HG02763 (cell line): ENCODE measurements around the gene ING5.
A peak's percentile ranks its signal among the peaks of the same experiment; 100 is the strongest.

Experiments
- ATAC-seq: cut with Tn5 transposase; IDR thresholded peaks from one replicate; pipeline ENCODE4 v1.9.1; 2021; ENCODE audit warnings: mild to moderate bottlenecking, moderate library complexity; ENCODE audit not compliant: unreplicated experiment

Gene ING5

DNA sequence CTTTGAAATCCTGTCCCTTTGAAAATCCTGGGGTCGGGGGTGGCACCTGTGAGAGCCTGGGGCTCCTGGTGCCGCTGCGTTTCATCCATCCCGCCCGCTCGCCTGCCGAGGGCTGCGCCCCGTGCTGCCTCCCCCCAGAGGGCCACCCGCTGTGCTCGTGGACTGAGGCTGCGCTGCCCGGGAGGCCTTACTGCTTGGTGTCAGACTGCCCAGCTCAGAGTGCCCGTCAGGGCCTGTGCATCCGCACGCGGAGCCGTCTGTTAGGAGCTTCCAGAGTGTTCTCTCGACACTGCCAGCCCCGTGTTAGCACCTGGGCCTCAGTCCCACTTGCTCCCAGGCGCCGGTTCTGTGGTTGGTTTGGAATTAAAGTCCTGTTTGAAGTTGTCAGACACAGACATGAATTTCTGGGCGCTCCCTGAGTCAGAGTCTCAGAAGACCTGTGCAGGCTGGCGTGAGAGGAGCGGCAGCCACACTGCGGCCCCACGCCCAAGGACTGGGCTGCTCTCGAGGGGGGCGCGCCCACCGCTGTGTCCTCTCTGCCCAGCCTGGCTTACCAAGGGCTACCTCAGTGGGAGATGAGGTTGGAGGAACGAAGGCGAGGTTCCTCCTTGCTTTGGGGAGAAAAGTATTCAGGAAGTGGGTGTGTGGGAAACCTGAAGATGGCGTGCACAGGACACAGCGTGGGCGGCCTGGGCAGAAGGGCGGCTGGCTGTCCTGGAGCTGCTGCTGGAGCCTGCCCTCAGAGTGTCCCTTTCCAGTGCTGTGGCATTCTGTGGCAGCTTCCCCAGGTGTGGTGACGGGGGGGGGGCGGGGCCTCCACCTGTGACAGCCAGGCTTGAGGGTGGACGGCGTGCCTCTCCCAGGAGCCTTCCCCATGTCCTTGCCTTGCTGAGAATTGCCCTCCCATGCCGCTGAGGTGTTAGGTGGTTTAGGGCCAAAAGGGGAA is 29.3 kb upstream of the ING5 start:
- ATAC-seq, result no peak

DNA sequence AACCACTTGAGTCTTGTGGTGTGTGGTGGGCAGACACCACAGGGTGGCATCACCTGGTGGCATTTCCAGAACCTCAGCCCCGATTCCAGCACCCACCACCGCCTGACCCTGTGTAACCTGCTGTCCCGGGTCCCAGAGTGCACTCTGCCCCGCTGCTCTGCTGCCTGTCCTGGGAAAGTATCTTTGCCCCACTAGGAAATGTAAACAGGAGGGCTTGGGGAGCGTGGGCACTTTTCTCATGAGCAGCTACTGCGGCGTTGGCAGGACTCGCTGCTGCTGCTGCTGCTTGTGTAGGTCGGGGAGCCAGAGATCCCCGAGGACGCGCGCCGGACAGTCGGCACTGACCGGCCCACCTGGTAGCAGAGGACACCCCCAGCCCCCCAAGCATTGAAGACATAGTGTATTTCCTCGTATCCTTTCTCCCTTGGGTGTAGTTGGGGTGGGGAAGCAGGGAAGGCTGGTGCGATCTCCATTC is 28.6 kb upstream of the ING5 start:
- ATAC-seq, result no peak

DNA sequence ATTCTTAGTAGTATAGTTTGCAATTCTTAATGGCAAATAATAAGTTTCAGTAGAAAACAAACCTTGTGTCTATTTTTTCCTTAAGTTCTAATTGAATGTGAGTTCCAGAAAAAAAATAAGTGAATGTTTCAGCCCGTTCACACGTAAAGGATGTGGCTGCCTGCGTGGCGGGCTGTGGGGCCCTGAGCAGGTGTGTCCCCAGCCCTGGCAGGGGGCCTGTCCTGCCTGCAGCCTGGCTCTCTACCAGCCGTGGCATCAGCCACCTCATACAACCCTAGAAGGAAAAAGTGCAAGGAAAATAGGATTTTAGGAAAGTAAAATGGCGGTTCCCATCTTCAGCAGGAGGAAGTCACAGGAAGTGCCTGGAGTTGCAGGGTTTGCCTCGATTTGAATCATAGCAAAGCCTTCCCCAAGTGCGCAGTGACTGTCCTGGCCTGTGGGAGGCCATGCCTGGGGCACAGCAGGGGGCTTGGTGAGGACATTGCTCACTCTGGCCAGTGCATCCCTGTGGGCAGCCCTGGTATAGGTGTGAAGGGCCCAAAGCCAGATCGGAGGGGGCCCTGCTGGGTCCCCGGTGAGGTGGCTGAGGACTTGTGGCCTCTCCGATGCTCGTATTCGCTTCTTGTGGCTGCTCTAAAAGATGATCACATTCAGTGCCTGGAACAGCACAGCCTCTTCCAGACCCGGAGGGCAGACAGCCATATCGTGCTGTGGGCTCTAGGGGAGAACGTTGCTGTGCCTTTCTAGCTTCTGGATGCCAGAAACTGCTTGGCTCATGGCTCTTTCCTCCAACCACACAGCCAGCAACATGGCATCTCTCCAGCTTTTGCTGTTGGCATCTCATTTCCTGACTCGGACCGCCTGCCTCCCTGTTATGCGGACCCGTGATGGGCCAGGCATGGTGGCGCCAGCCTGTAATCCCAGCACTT is 27.8 kb upstream of the ING5 start:
- ATAC-seq, result no peak

DNA sequence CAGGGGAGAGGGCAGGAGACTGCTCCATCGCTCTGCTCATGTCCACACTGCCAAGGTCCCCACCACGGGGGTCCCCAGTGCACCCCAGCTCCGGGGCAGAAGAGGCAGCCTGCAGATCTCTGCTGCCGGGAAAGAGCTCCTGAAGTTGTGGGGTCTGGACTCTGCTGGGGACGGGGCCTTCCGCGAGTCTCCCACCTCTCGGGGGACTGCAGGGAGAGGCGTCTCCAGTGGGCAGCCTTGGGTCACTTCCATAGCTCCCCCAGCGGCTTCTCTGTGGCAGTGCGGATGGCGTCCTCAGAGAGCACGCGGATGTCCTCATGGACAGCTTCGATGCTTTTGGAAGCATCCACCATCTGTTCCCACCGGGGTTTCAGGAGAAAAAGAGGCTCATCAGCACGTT is 26.0 kb upstream of the ING5 start:
- ATAC-seq, result no peak

DNA sequence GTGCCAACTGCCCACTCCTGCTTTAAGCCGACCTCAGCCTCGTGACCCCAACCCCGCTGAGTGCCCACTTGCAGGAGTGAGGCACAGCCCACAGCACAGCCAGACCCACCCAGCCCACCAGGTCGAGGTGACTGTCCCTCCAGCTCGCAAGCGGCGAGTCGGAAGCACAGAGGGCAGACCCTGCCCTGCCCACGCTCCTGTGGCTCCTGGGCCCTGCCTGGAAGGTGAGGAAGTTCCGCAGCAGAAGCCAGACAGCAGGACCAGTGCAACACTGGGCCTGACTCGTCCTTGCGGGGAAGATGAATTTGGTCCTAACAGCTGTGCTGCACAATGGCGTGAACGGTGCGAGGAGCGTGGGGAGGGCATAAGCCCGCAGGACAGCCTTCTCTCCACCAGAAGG is 25.2 kb upstream of the ING5 start:
- ATAC-seq, result no peak

DNA sequence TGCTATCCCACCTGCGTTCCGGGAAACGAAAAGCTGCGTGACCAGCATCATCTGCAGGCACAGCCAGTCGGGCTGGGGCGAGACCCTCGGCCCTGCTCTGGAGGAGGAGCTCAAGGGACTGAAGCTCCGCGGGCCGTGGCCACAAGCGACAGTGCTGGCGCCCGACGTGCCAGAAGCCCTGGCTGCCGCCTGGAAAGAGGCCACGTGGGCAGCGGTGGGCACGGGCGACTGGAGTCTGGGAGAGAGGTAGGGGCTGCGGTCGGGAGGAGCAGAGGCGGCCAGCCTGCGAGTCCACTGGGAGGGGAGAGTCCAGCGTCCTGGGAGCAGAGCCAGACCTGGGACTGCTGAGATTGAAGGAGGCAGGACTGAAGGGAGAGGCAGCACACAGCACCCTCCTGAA is 24.4 kb upstream of the ING5 start:
- no peak for ATAC-seq

DNA sequence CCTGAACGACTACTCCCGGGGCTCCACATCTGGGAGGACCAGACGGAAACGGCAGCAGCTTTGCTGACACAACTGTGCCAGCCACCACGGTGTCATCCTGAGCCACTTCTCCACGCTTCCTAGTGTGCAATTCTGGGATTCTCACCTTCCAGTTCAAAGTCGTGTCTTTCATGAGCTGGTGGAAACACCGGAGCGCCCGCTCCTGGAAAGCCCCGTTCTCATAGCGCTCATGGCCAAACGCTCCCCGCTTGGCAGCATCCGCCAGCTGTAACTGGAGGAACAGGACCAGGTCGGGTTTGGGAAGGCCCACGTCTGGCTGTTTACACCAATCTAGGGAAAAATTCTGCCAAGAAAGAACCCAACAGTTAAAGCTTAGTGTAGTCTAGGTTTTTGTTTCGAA is 23.5 kb upstream of the ING5 start:
- ATAC-seq, result no peak

DNA sequence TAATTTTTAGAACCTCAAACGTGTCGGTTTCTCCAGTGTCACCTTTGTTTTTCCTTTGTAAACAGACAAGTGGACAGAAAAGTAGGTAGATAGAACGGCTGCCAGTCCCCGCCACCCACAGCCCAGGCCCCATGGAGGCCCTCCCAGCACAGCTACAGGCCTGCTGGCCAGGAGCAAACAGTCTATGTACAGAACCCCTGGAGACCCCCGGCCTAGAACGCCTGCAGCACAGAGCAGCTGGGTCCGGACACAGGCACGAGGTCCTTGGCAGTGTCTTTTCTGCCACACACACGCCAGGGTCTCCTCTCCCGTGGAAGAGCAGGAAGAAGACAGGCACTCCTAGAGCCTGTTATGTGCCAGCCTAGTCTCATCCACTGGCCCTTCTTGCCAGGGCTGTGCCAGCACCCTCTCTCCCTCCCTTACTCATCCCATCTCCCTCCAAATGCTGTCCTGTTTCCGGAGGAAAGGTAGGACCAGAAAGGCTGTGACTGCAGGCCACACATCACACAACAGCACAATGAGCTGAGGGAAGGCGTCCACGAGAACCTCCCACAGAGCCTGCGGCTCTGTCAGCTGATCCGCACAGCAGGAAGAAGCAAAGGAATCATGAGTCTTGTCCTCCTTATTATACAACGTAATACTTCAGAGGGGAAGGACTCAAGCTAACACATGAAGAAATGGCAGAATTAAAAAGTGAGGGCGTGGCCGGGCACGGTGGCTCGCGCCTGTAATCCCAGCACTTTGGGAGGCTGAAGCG is 22.9 kb upstream of the ING5 start:
- ATAC-seq, result no peak

DNA sequence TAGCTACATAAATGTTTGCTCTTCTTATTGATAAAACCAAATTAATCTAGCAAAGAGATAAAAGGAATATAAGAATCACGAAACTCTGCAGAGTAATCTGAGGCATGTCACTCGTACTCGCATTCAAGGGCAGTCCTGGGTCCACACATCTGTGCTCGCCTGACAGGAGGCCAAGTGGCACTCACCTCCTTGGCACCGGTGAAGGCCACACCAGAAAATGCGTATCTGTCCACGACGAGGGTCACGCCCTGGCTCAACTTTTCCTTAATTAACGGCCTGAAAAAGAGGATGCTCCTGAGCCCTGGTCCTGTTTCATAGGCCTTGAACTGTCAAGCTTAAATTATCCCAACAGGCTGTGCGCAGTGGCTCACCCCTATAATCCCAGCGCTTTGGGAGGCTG is 21.8 kb upstream of the ING5 start:
- ATAC-seq, result no peak

DNA sequence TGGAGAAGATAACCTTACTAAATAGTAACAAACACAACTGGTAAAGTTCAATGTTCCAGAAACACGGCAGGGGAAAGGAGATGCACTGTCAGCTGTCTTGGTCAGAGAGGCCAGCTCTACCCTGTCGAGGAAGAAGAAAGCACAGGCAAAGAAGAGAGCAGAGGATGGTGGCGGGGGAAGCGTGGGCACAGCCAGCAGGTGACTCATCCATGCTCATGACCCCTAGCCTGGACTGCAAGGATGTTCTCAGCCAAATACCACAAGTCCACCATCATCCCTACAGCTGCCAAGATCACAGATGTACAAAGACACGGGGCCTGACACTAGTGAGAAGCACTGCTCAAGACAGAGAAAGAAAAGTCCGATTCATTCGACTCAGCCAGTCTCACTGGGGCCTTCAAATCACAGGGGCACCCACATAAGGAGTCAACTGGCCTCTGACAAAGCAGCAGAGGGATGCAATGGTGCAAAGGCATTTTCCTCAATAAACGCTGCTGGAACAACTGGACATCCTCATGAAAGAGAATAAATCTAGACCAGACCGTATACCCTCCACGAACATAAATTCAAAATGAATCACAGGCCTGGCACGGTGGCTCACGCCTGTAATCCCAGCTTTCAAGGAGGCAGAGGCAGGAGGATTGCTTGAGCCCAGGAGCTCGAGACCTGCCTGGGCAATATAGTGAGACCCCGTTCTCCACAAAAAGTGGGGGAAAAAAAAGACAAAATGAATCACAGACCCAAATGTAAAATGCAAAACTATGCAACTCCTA is 20.8 kb upstream of the ING5 start:
- no peak for ATAC-seq

DNA sequence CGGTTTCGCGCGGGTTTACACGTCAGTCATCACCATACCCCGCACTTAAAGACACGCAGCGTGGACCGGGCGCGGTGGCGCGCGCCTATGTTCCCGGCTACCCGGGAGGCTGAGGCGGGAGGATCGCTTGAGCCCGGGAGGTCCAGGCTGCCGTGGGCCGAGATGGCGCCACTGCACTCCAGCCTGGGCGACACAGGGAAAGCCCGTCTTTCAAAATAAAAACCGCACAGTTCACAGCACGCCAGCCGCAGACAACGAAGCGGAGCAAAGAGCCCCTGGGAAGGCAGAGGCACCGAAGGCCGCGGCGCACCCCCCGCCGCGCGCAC is 15.6 kb upstream of the ING5 start:
- ATAC-seq, result peak; percentile 17

DNA sequence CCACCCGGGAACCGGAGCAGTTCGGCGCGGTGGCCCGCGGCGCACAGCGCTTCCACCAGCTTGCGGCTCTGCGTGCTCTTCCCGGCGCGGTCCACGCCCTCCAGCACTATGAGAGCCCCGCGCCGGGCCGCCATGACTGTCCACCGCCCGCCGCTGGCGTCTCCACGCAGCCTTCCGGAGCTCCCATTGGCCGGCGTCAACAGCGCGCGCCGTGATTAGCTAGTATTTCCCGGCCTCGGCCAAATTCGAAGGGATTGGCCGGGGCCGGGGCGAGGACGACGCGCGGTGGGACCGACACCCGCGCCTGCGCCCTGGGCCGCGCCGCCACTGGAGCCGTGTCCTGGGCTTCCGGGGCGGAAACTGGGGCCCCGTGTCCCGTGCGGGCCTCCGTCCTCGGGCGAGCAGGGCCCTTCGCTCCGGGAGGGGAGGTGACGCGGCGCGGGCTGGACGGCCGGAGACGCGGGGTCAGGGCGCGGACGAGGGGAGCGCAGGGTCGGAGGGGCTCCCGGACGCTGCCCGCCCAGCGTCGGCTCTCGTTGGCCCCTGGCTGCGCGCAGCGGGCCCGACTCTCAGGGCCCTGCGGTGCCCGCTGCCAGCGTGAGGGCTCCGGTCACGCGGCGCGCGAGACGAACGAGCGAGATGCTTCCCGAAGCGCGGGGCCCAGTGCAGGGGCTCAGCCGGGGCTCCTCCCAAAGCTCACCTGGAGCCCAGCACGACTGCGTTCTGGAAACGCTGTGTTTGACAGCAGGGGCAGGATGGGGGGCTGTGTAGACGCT is 15.0 kb upstream of the ING5 start, which contains the start of gene DTYMK:
Gene DTYMK (minus strand): TSS at position 166 of the 776 bp plus-strand sequence. CDS start 32 bp downstream, at position 134.
- ATAC-seq, result peak; percentile 94

DNA sequence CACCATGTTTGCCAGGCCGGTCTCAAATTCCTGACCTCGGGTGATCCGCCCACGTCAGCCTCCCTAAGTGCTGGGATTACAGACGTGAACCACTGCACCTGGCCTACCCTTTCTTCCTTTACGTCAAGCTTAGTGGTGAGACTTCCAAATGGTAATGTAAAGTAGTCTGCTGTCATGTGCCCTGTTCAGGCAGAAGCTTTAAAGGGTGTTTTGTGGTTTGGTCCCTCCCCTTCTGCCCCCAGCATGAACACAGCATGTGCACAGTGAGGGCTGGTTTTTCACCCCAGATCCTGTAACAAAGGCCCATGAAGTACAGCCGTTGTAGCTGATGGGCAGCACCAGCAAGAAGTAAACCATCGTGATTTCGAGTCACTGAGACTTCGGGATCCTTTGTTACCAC is 12.5 kb upstream of the ING5 start:
- ATAC-seq, result no peak

DNA sequence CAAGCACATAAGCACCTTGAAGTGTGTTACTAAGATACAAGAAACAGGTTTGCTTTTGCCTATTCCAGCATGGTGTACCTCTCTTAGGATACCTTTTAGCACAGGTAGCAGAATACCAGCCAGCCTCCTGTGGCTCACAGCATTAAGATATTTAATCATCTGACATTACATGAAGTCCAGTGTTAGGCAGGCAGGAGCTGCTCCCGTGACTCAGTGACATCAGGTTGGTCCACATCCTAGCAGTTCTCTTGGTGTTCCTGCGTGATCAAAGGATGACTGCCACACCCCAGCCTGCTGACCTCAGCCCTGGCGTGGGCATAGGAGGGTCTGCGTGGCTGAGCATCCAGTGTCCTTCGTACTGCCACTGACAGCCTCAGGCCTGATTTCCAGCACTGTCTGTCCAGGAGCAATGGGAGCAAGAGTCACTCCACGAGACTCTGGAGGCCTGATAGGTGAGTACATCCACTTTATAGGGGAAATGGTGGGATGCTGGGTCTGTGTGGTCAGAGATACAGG is 11.6 kb upstream of the ING5 start:
- ATAC-seq, result no peak

DNA sequence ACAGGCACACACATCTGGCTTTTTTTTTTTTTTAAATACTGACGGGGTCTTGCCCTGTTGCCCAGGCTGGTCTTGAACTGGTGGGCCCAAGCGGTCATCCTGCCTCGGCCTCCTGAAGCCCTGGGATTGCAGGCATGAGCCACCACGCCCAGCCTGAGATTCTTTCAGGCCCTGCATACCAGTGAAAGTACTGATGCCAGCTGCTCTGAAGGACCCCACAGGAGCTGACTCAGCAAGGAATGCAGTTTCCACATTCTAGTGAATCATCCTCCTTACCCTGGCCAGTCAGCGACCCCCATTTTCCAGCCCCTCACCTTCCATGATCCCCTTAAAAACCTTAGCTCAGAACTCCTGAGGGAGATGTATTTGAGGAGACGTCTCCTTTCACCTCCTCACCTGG is 9.4 kb upstream of the ING5 start:
- ATAC-seq, result no peak

DNA sequence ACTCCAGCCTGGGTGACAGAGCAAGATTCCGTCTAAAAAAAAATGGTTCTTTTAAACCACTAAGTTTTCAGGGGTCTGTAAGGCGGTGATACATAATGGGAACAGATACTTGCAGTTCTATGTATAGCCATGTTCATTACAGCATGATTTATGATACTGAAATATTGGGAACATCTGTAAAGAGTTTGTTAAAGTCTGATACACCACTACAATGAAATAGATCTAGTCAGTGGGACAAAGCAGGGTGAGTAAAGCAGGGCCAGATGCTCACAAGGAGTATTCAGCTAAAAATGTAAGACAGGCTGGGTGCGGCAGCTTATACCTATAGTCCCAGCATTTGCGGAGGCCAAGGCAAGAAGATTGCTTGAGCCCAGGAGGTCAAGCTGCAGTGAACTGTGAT is 6.2 kb upstream of the ING5 start:
- no peak for ATAC-seq

DNA sequence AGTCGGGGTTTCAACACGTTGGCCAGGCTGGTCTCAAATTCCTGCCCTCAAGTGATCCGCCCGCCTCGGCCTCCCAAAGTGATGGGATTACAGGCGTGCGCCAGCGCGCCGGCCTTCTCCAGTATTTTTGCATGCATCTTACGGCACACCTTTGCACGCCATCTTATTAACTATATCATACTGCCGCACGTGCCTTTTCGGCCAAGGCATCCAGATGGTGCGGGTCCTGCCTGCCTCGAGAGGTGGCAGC is 765 bp upstream of the ING5 start:
- ATAC-seq, result no peak

DNA sequence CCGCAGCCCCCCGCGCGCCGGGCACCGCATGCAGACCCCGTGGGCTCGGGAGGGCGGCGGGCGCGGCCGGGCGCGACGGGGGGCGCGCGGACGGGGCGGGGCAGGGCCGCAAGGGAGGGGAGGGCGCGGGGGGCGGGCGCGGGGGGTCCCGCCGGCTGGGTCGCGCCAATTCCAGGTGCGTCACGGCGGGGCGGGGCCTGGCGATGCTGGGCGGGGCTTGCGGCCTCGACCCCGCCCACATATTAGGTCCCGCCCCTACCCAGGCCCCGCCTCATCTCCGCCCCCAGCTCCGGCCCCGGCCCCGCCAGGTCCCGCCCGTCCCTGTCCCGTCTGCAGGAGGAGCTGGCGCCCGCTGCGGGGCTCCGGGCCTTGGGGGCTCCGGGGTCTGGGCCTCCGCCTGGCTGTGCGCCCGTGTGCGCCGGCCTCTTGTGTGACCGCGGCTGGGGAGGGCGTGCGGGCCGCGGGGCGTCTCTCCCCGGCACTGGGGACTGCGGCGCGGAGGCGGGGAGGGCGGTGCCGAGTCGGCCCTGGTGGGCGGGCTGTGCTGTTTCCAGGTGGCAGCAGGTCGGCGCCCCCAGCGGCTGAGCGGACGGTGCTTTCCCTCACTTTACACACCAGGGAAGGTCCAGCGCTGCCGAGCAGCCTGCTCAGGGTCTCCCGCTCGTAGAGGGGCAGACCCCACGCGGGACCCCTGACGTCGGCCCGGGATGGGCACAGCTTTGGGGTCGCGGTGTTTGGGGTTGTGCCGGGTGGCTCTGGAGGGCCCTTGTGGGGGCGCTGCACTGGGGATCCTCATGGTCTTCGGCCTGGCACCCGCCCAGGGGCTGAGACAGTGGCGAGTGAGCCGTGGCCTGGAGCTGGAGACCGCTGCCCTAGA is 554 bp downstream of the ING5 start:
- peak; percentile 60 for ATAC-seq
